GM19328 (cell line): ENCODE data around the gene KCNN2.

Source experiments
- ATAC-seq: cut with Tn5 transposase; IDR thresholded peaks from one replicate; pipeline ENCODE4 v1.9.1; 2021; ENCODE audit warnings: mild to moderate bottlenecking, moderate library complexity; ENCODE audit not compliant: unreplicated experiment

KCNN2 gene

DNA sequence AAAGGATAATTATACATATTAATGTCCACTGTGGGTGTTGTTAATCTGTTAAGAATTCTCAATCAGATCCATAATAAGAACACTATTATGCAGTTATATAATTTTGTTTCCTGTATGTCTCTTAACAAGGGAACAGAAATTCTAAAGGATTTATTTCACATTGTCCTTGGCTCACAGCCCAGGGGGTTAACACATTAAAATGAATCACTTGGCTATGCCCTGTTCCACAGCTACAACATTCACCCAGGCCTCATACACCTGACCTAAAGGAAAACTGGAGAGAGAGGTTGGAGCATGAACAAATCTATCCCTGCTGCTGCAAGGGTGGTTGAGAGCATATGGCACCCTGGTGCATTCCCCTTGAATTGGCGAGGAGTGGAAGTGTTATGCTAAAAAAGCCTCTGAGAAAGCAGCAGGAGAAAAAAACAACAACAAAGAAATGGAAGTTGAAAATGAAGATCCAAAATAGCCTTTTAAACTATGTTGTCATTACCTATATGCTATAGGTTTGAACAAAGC lies 116.0 kb downstream of the KCNN2 start:
- no peak for ATAC-seq

DNA sequence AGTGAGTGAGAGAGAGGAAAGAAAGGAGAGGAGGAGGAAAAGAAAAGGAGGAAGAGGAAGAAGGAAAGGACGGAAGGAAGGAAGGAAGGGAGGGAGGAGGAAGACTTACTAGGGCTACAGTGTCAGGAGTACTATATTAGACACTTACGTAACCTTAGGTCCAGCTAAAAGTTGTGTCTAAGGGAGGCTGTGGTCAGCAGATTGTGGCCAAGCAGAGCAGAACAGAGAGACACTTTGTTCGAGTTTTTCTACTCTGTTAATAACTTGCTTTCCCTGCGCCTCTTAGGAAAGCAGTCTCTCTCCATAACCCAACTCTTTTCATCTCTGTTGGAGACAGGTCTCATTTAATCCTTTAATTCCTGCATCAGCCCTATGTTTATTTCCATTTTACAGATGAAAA lies 138.9 kb downstream of the KCNN2 start:
- no peak for ATAC-seq

GRCh38 chr5:114504560-114504959 lies 142.7 kb downstream of the KCNN2 start:
- no peak for ATAC-seq

GRCh38 chr5:114524221-114524620 lies 162.4 kb downstream of the KCNN2 start:
- no peak for ATAC-seq

DNA sequence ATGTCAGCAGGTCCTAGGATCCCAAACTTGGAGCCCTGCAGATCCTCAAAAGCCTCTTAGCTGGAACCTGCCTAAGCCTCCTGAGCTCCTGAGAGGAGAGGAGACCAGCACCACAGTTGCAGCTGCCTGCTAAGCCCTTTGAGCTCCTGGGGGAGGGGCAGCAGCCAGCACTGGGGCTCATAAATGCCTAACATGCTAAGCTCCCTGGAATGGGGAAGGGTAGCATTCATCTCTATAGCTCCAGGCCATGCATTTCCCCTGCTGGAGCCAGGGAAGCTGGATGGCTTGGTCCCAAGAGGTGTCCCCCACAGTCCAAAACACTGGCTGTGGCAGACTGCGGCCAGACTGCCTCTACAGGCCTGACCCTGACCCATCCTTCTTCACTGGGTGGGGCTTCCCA lies 182.7 kb downstream of the KCNN2 start:
- ATAC-seq: no peak
